HepG2 (cell line): ENCODE data around the gene PDCD2. TPM values are rescaled to one million over a fixed set of nuclear protein-coding genes. Genes with fewer than 3 reads are reported as not detected.

ENCODE experiments used
- ATAC-seq: fragments of 200-7000 bp; cut with Tn5 transposase; 3 replicates; pipeline ENCODE4 v1.9.1; 2020; ENCODE audit warnings: mild to moderate bottlenecking, moderate library complexity
- BruUV-seq: library from RNA; stranded (reverse); fragments of 400-500 nt; replicated peaks from 2 replicates; lab custom pipeline; 2021; lab: Mats Ljungman, UMichigan
- CTCF ChIA-PET: fragments of 300-600 bp; formaldehyde crosslinking; extraction: SDS; loops from one replicate; lab custom pipeline; 2021; ENCODE audit warnings: low total read pairs, inconsistent platforms, low intra/inter-chr PET ratio; lab: Yijun Ruan, JAX
- POLR2A ChIA-PET: fragments of 350-600 bp; sonication (Branson Sonifier 250); formaldehyde crosslinking; loops from one replicate; lab custom pipeline; 2020; ENCODE audit warnings: antibody characterized with exemption, inconsistent platforms; lab: Yijun Ruan, JAX
- DNase-seq: peaks from one replicate; pipeline ENCODE4 v3.0.0-alpha.2; 2015; ENCODE audit warnings: low spot score
- FAIRE-seq: peaks from 3 replicates; lab custom pipeline; 2011; peaks lifted over from hg19 to GRCh38; lab: Jason Lieb, UNC
- H2AFZ ChIP-seq: one replicate; pipeline ENCODE4 v1.6.1; 2011; ENCODE audit warnings: low read length, inconsistent platforms
- H3K27ac ChIP-seq: fragments of 300-600 bp; 3 replicates; pipeline ENCODE4 v1.8.0; 2011; ENCODE audit warnings: mixed run types, mild to moderate bottlenecking, mixed read lengths, low read length, inconsistent platforms; ENCODE audit not compliant: insufficient read depth; ENCODE audit errors: extremely low read length
- H3K27me3 ChIP-seq, 2 experiments: fragments of 200-600 bp in 1 of 2; 2 replicates in 1 of 2; 3 replicates in 1 of 2; pipeline versions ENCODE4 v1.6.0 to v1.8.0; 2011; ENCODE audit warnings: low read length in 2 of 2, mild to moderate bottlenecking in 2 of 2, moderate library complexity in 2 of 2, inconsistent platforms in 1 of 2; ENCODE audit not compliant: insufficient read depth in 2 of 2, control insufficient read depth in 1 of 2
- H3K36me3 ChIP-seq, 2 experiments: fragments of 200-600 bp in 1 of 2; replicated peaks in 1 of 2; 2 replicates in 1 of 2; 3 replicates in 1 of 2; pipeline versions ENCODE4 v1.5.1 to v1.8.0; 2011; ENCODE audit warnings: low read length in 2 of 2, inconsistent platforms in 1 of 2; ENCODE audit not compliant: insufficient read depth in 2 of 2, control insufficient read depth in 1 of 2
- H3K4me1 ChIP-seq: 2 replicates; pipeline ENCODE4 v1.5.1; 2012; ENCODE audit warnings: low read length, inconsistent platforms; ENCODE audit not compliant: insufficient read depth
- H3K4me2 ChIP-seq: 2 replicates; pipeline ENCODE4 v1.6.0; 2011; ENCODE audit warnings: low read depth, low read length, inconsistent platforms
- H3K4me3 ChIP-seq, 3 experiments: fragments of 200-600 bp in 1 of 3; sonication (generic), shearing (Covaris generic) in 1 of 3; replicated peaks in 1 of 3; 2 replicates each; pipeline ENCODE4 v1.5.1; 2011 to 2016; ENCODE audit warnings: low read length in 3 of 3, inconsistent platforms in 2 of 3, low read depth in 2 of 3, mild to moderate bottlenecking in 2 of 3, control low read depth in 1 of 3, mixed read lengths in 1 of 3; ENCODE audit not compliant: insufficient read depth in 1 of 3
- H3K79me2 ChIP-seq: one replicate; pipeline ENCODE4 v1.6.1; 2011; ENCODE audit warnings: low read length, inconsistent platforms; ENCODE audit not compliant: insufficient read depth
- H3K9ac ChIP-seq: 2 replicates; pipeline ENCODE4 v1.6.0; 2011; ENCODE audit warnings: mild to moderate bottlenecking, low read depth, low read length, inconsistent platforms; ENCODE audit not compliant: insufficient read depth
- H3K9me3 ChIP-seq: 2 replicates; pipeline ENCODE4 v1.5.1; 2012; ENCODE audit warnings: mild to moderate bottlenecking, low read length
- H4K20me1 ChIP-seq: 2 replicates; pipeline ENCODE4 v1.6.0; 2011; ENCODE audit warnings: inconsistent platforms, mild to moderate bottlenecking, low read length, moderate library complexity; ENCODE audit not compliant: insufficient read depth
- ARNT2 ChIP-seq: sonication (generic); formaldehyde crosslinking; IDR thresholded peaks from 2 replicates; pipeline ENCODE4 v1.8.0; 2022; ENCODE audit warnings: mild to moderate bottlenecking, low read depth, missing genetic modification reagents, moderate library complexity
- CC2D1A ChIP-seq: sonication (generic); formaldehyde crosslinking; IDR thresholded peaks from 2 replicates; pipeline ENCODE4 v1.8.1; 2023; ENCODE audit warnings: mild to moderate bottlenecking, missing genetic modification reagents
- FOXM1 ChIP-seq: sonication (generic); formaldehyde crosslinking; IDR thresholded peaks from 2 replicates; pipeline ENCODE4 v1.5.0; 2020; ENCODE audit warnings: missing genetic modification reagents
- HOXA9 ChIP-seq: sonication (generic); formaldehyde crosslinking; IDR thresholded peaks from 2 replicates; pipeline ENCODE4 v1.8.1; 2022; ENCODE audit warnings: missing genetic modification reagents, mild to moderate bottlenecking, moderate library complexity, borderline replicate concordance
- IKZF5 ChIP-seq: IDR thresholded peaks from 2 replicates; pipeline ENCODE4 v1.6.1; 2018; ENCODE audit warnings: missing genetic modification reagents, mild to moderate bottlenecking, missing compliant biosample characterization
- KDM4B ChIP-seq: sonication (generic); formaldehyde crosslinking; IDR thresholded peaks from 2 replicates; pipeline ENCODE4 v1.4.0; 2020; ENCODE audit warnings: missing genetic modification reagents
- KDM5A ChIP-seq: fragments of 200-600 bp; sonication (generic); IDR thresholded peaks from 2 replicates; pipeline ENCODE4 v1.7.0; 2018; ENCODE audit warnings: antibody characterized with exemption, mild to moderate bottlenecking, low read length, borderline replicate concordance
- POGK ChIP-seq: sonication (generic); formaldehyde crosslinking; conservative IDR thresholded peaks from 2 replicates; pipeline ENCODE4 v1.8.0; 2022; ENCODE audit warnings: mild to moderate bottlenecking, moderate library complexity, missing genetic modification reagents
- RORA ChIP-seq: sonication (generic); formaldehyde crosslinking; IDR thresholded peaks from 2 replicates; pipeline ENCODE4 v1.5.0; 2020; ENCODE audit warnings: mild to moderate bottlenecking, missing genetic modification reagents, moderate library complexity
- SIN3B ChIP-seq: fragments of 150-350 bp; IDR thresholded peaks from 2 replicates; pipeline ENCODE4 v1.6.1; 2014; ENCODE audit warnings: low read length
- SMARCE1 ChIP-seq: fragments of 450-650 bp; IDR thresholded peaks from 2 replicates; pipeline ENCODE4 v1.6.1; 2017; ENCODE audit warnings: borderline replicate concordance
- TGIF2 ChIP-seq: IDR thresholded peaks from 2 replicates; pipeline ENCODE4 v1.6.1; 2016; ENCODE audit warnings: control low read depth, missing compliant biosample characterization
- ZEB1 ChIP-seq: IDR thresholded peaks from 2 replicates; pipeline ENCODE4 v1.6.1; 2012; ENCODE audit warnings: mild to moderate bottlenecking, low read depth, inconsistent platforms; ENCODE audit not compliant: insufficient replicate concordance
- ZFP1 ChIP-seq: IDR thresholded peaks from 2 replicates; pipeline ENCODE4 v1.6.1; 2016
- ZNF569 ChIP-seq: sonication (generic); formaldehyde crosslinking; IDR thresholded peaks from 2 replicates; pipeline ENCODE4 v1.5.0; 2020; ENCODE audit warnings: mild to moderate bottlenecking, missing genetic modification reagents, moderate library complexity, borderline replicate concordance
- ZNF605 ChIP-seq: sonication (generic); formaldehyde crosslinking; IDR thresholded peaks from 2 replicates; pipeline ENCODE4 v1.8.0; 2022; ENCODE audit warnings: mild to moderate bottlenecking, missing genetic modification reagents
- ZNF607 ChIP-seq: sonication (generic); formaldehyde crosslinking; IDR thresholded peaks from 2 replicates; pipeline ENCODE4 v1.5.1; 2020; ENCODE audit warnings: missing genetic modification reagents, mild to moderate bottlenecking, borderline replicate concordance
- ZNF670 ChIP-seq: sonication (generic); formaldehyde crosslinking; IDR thresholded peaks from 2 replicates; pipeline ENCODE4 v1.8.0; 2022; ENCODE audit warnings: mild to moderate bottlenecking, missing genetic modification reagents, borderline replicate concordance
- ZNF777 ChIP-seq: sonication (generic); formaldehyde crosslinking; IDR thresholded peaks from 2 replicates; pipeline ENCODE4 v1.4.0; 2020; ENCODE audit warnings: missing genetic modification reagents
- ZNF781 ChIP-seq: sonication (generic); formaldehyde crosslinking; IDR thresholded peaks from 2 replicates; pipeline ENCODE4 v1.5.1; 2020; ENCODE audit warnings: borderline replicate concordance, mild to moderate bottlenecking, missing genetic modification reagents; ENCODE audit errors: not compliant biosample characterization
- ZNF816 ChIP-seq: sonication (generic); formaldehyde crosslinking; IDR thresholded peaks from 2 replicates; pipeline ENCODE4 v1.8.0; 2022; ENCODE audit warnings: missing genetic modification reagents, mild to moderate bottlenecking, borderline replicate concordance
- ZSCAN29 ChIP-seq: sonication (generic); formaldehyde crosslinking; conservative IDR thresholded peaks from 2 replicates; pipeline ENCODE4 v1.4.0; 2020; ENCODE audit warnings: mild to moderate bottlenecking, missing genetic modification reagents
- WGBS: methylation state at CpG from one replicate; pipeline ENCODE4 v1.1.6; 2017; ENCODE audit warnings: low lambda C conversion rate; 5-methylcytosine and 5-hydroxymethylcytosine counted together
- in situ Hi-C: cut with HindIII; loops from 2 replicates; pipeline ENCODE4 v1.10.0; 2017; ENCODE audit warnings: low pct_unique_long_range_greater_than_20kb; ENCODE audit not compliant: extremely low pct_ligation_motif_present
- intact Hi-C: fragments of 100-400 bp; cut with micrococcal nuclease; formaldehyde crosslinking; loops from one replicate; pipeline ENCODE4 v1.10.0; 2022; ENCODE audit not compliant: unreplicated experiment
- polyA plus RNA-seq, 8 experiments: library from polyadenylated mRNA; depleted of rRNA in 3 of 8; stranded (reverse) in 7 of 8; unstranded in 1 of 8; fragments of >200 nt; fragmentation: Illumina TruSeq in 4 of 8; extraction: Trizol in 4 of 8; gene quantifications; 2 replicates each; pipeline versions ENCODE4 v1.2.1 to v1.2.3, GENCODE V29; 2011 to 2016; ENCODE audit warnings: low read depth in 4 of 8, missing spikeins in 1 of 8, mixed read lengths in 1 of 8; ENCODE audit not compliant: insufficient read depth in 1 of 8
- total RNA-seq, 5 experiments: library from RNA; depleted of rRNA; stranded (reverse); fragments of >200 nt; fragmentation: Illumina TruSeq; extraction: Trizol; gene quantifications; 2 replicates each; pipeline ENCODE4 v1.2.3, GENCODE V29; 2016; ENCODE audit warnings: low read depth in 1 of 5

PDCD2 gene
- total and polyA plus RNA-seq, 2 of the 13 experiments (the other 11 are each of a cell fraction or from before 2014, with no cell fraction given): 83.6 to 133 TPM

- peak; percentile 77 for TF ChIP-seq ZNF781
- no peak for TF ChIP-seq ZNF569 (CRISPR knock-in tag)
- peak; percentile 52; the same call in 1 of the 2 replicates for TF ChIP-seq ZNF605 (CRISPR knock-in tag)
- no peak for TF ChIP-seq ZNF777 (CRISPR knock-in tag)
- no peak for TF ChIP-seq FOXM1
- no peak for TF ChIP-seq SMARCE1
- no peak for TF ChIP-seq HOXA9 (CRISPR knock-in tag)
Measured at GRCh38 chr6:170584954-170585498, 589 bp upstream of the PDCD2 start (continued).

- H3K9me3 ChIP-seq: no peaks in the 10 kb centered on the region
- H3K27me3 ChIP-seq: no peaks in the 10 kb centered on the region; a peak in 1 of 5 replicates
- H3K9ac ChIP-seq: peak overlapping the region; percentile 90
- H2AFZ ChIP-seq: no peak overlapping the region
- DNase-seq: no peak
- BruUV-seq: no TSS peak
- ATAC-seq: no peak
- peak overlapping the region; percentile 93 for H3K4me2 ChIP-seq
- in situ Hi-C loops (no loop called here), intact Hi-C loops (loop anchor here (1.0 kb wide), 1 partner anchor 29 kb away; the partner anchor contains the start of gene TBP)
- under 1% methylated on average over 9 of the region's 12 CpGs for WGBS
- peaks cover 4 to 20% of the 10 kb centered on the region in 2 experiments; a peak in 4 of 5 replicates for H3K36me3 ChIP-seq
- peak overlapping the region; percentile 93 to 97 (median 96) for H3K4me3 ChIP-seq
- peak overlapping the region; percentile 79 for H3K27ac ChIP-seq
- POLR2A ChIA-PET: interaction anchor here (0.8 to 2.0 kb wide), 7 partner anchors 9 to 785 kb away, joined by 3 to 20 read pairs (median 3); partner anchors contain the start of gene TBP
- H4K20me1 ChIP-seq: no peaks in the 10 kb centered on the region
- CTCF ChIA-PET: no interaction called here
- FAIRE-seq: no peak
- H3K79me2 ChIP-seq: peaks cover 16% of the 10 kb centered on the region
- H3K4me1 ChIP-seq: peaks cover 25% of the 10 kb centered on the region
- 0 out of 2 replicates have a peak, but pooled peaks have one; percentile 21 for TF ChIP-seq ZNF607 (CRISPR knock-in tag)
- 0 out of 2 replicates have a peak, but pooled peaks have one; percentile 15 for TF ChIP-seq SIN3B
- TF ChIP-seq KDM5A: peak; percentile 80; the same call in 1 of the 2 replicates
- TF ChIP-seq ZNF670 (CRISPR knock-in tag): no peak
- TF ChIP-seq POGK (CRISPR knock-in tag): peak; percentile 1; the same call in 1 of the 2 replicates
- TF ChIP-seq ARNT2 (CRISPR knock-in tag): no peak
- no peak for TF ChIP-seq IKZF5
- TF ChIP-seq CC2D1A (CRISPR knock-in tag): 0 out of 2 replicates have a peak, but pooled peaks have one; percentile 24
- 0 out of 2 replicates have a peak, but pooled peaks have one; percentile 5 for TF ChIP-seq RORA
- 0 out of 2 replicates have a peak, but pooled peaks have one; percentile 20 for TF ChIP-seq TGIF2
- 0 out of 2 replicates have a peak, but pooled peaks have one; percentile 18 for TF ChIP-seq ZFP1 (CRISPR knock-in tag)
- 0 out of 2 replicates have a peak, but pooled peaks have one; percentile 38 for TF ChIP-seq ZNF816 (CRISPR knock-in tag)
- TF ChIP-seq KDM4B: no peak
- TF ChIP-seq ZSCAN29 (CRISPR knock-in tag): no peak
- TF ChIP-seq ZEB1: peak; percentile 42
Measured at GRCh38 chr6:170583756-170584180, 669 bp downstream of the PDCD2 start.
